Aorta (tissue), 5 donors: ENCODE results near the gene ECT2L. TPM values are rescaled to one million over a fixed set of nuclear protein-coding genes. Genes with fewer than 3 reads are reported as not detected.
"Not testable (repeated sequence)": the region's sequence is repeated elsewhere in the genome, so short reads cannot be mapped to it uniquely, and the experiment has no call there.

ENCODE experiments used
- ATAC-seq: fragments of 200-7000 bp; cut with Tn5 transposase; one replicate; pipeline ENCODE4 v1.9.1; 2022; ENCODE audit warnings: moderate library complexity; ENCODE audit not compliant: low FRiP score
- DNase-seq, 2 donors: peaks; one replicate each; pipeline ENCODE4 v3.0.0-alpha.2; 2020
- H3K27ac ChIP-seq, 2 donors: one replicate each; pipeline ENCODE4 v1.5.1; 2013; ENCODE audit warnings: low read length in 2 of 2, mild to moderate bottlenecking in 2 of 2, moderate library complexity in 2 of 2, control low read depth in 1 of 2, inconsistent platforms in 1 of 2, low read depth in 1 of 2
- H3K27me3 ChIP-seq, 2 donors: one replicate each; pipeline ENCODE4 v1.6.1; 2013; ENCODE audit warnings: control low read depth in 1 of 2, low read length in 1 of 2, mild to moderate bottlenecking in 1 of 2, moderate library complexity in 1 of 2; ENCODE audit not compliant: insufficient read depth in 2 of 2, control insufficient read depth in 1 of 2
- H3K36me3 ChIP-seq, 2 donors: one replicate each; pipeline ENCODE4 v1.6.1; 2013; ENCODE audit warnings: control low read depth in 1 of 2, low read length in 1 of 2, mild to moderate bottlenecking in 1 of 2; ENCODE audit not compliant: insufficient read depth in 2 of 2, control insufficient read depth in 1 of 2
- H3K4me1 ChIP-seq, 2 donors: one replicate each; pipeline ENCODE4 v1.6.1; 2013; ENCODE audit warnings: low read length in 2 of 2, control low read depth in 1 of 2, mild to moderate bottlenecking in 1 of 2, moderate library complexity in 1 of 2; ENCODE audit not compliant: insufficient read depth in 2 of 2, control insufficient read depth in 1 of 2
- H3K4me3 ChIP-seq, 2 donors: one replicate each; pipeline ENCODE4 v1.5.1; 2013; ENCODE audit warnings: low read length in 2 of 2, control low read depth in 1 of 2, mild to moderate bottlenecking in 1 of 2
- H3K9me3 ChIP-seq: one replicate; pipeline ENCODE4 v1.6.1; 2013; ENCODE audit warnings: mild to moderate bottlenecking, low read length; ENCODE audit not compliant: control insufficient read depth
- WGBS, 2 donors: extraction: QIAGEN DNeasy Blood & Tissue Kit; methylation state at CpG; one replicate each; pipeline ENCODE4 v1.1.7; 2013; 5-methylcytosine and 5-hydroxymethylcytosine counted together
- intact Hi-C, 2 donors: fragments of 100-400 bp; cut with DNase I; formaldehyde crosslinking; loops; one replicate each; pipeline versions ENCODE4 v1.14.2 to v1.15.0; 2022
- polyA plus RNA-seq, 2 donors: library from polyadenylated mRNA; stranded (reverse); fragments of 200-250 nt; gene quantifications; one replicate each; pipeline ENCODE4 v1.2.3, GENCODE V29; 2013
- total RNA-seq, 2 donors: library from RNA; stranded (reverse); fragmentation: NEBNext Ultra II Directional; extraction: Animal tissue kit (Norgen Biotek cat#: 25700); gene quantifications; one replicate each; pipeline ENCODE4 v1.2.1, GENCODE V29; 2021
- donor health status: healthy with polysubstance abuse.
- donor health status: Bipolar disorder and iron deficiency.
- donor health status: DM: no; HTN: no; CAD: no.
- donor health status: DM: no; HTN: no; CAD: no.
- donor health status: DM: yes; HTN: yes; CAD: no.

ECT2L gene
- total and polyA plus RNA-seq, 4 donors, result 0.19 to 2.7 (median 0.30) TPM; not detected in 1

DNA sequence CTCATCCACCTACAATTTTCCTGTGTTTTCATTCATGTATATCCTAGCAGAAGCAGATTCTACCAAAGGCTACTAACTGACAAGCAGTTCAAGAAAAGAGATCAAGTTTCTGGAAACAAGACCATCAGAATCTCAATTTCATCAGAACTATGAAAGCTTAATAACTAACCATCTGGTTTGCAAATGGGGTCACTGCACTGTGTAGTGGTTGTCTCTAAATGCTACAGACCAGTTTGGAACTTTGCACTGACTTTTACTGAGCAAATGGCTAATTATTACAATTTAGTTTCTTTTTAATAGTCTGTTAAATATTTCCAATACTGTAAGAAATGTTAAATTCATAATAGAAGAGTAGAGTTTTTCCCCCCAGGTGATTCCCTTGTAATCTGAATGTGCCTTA lies 127.7 kb downstream of the ECT2L start:
- intact Hi-C loops, result no loop called here
- H3K4me1 ChIP-seq, result no peaks in the 10 kb centered on the region

DNA sequence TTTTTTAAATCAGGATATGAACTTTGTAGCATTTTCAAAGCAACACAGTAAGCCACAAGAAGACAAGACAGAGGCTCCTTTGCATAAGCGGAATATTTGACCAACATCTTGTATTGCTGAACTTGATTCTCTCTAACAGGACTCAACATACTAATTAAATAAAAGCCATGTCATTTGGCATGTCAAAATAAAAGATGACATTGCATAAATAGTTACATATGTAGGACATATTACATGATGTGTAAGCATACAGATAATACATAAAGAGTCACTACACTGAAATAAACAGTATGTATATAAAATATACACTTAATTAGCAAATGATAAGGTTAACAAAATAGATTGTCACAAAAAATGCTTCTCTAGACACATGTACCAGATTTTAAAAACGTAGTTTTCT lies 129.9 kb downstream of the ECT2L start:
- no peak for DNase-seq
- Histone ChIP-seq H3K9me3 (no peaks in the 10 kb centered on the region), H3K4me3 (no peak overlapping the region), H3K27me3 (no peaks in the 10 kb centered on the region), H3K4me1 (no peaks in the 10 kb centered on the region), H3K36me3 (peaks cover 0 to 2% of the 10 kb centered on the region in 2 donors), H3K27ac (no peak overlapping the region)
- WGBS, 2 donors, result 87 to 91% methylated on average over 2 of the region's 2 CpGs
- no peak for ATAC-seq
- intact Hi-C loops, result no loop called here

More for the DNA sequence above, 127.7 kb downstream of the ECT2L start:
- Histone ChIP-seq H3K27me3 (no peaks in the 10 kb centered on the region), H3K36me3 (peaks cover 0 to 6% of the 10 kb centered on the region in 2 donors), H3K4me3 (no peak overlapping the region), H3K27ac (no peak overlapping the region), H3K9me3 (no peaks in the 10 kb centered on the region)
- ATAC-seq (no peak), DNase-seq (no peak)

DNA sequence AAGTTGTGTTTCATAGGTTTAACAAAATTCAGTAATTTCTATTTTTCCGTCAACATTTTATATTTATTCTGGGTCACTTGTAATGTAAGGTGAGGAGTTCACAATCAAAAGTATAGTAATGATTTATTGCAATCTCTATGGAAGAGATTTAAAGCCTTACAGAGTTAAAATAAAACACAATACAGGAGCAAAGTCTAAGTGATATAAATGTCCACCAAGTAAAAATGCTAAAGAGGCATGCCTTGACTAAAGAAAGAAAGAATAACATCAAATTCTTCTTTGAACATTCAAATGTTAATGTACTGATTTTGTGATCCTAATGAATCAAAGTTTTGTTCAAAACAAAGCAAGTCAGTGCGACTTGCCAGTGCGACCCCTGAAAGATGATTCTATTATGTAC lies 130.7 kb downstream of the ECT2L start:
- Histone ChIP-seq H3K9me3 (no peaks in the 10 kb centered on the region), H3K4me3 (no peak overlapping the region), H3K36me3 (peaks cover 0 to 2% of the 10 kb centered on the region in 2 donors), H3K27me3 (no peaks in the 10 kb centered on the region), H3K27ac (no peak overlapping the region), H3K4me1 (no peaks in the 10 kb centered on the region)
- ATAC-seq (no peak), DNase-seq (no peak)
- 90 to 91% methylated on average over 3 of the region's 3 CpGs for WGBS, 2 donors
- intact Hi-C loops, result no loop called here

DNA sequence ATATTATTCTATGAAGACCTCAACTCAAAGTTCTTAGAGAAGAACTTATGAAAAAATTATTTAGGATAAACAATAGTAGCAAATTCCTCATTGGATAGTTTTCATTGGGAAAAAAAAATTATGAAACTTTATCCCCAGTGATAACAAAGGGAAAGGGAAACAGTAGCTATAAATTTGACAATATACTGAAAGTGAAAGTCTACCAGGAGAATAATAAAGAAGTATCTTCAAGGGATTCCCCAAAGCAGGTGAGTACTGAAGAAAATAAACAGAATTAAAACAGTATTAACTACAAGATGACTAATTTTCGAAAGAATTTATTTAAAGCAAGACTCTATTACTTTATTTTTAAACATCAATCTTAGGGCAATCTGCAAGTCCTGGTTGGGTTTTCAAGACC lies 135.8 kb downstream of the ECT2L start:
- ATAC-seq, result no peak
- Histone ChIP-seq H3K27me3 (no peaks in the 10 kb centered on the region), H3K27ac (no peak overlapping the region), H3K4me3 (no peak overlapping the region), H3K36me3 (no peaks in the 10 kb centered on the region), H3K9me3 (no peaks in the 10 kb centered on the region), H3K4me1 (no peaks in the 10 kb centered on the region)
- intact Hi-C loops, result no loop called here
- 92 to 97% methylated on average over 1 of the region's 1 CpG for WGBS, 2 donors
- no peak for DNase-seq

DNA sequence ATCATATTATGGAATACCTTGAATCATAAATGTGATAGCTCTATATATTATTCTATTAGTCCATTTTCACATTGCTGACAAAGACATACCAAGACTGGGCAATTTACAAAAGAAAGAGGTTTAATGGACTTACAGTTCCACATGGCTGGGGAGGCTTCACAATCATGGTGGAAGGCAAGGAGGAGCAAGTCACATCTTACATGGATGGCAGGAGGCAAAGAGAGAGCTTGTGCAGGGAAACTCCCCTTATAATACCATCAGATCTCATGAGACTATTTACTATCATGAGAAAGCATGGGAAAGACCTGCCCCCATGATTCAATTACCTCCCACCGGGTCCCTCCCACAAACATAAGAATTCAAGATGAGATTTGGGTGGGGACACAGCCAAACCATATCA lies 141.0 kb downstream of the ECT2L start:
- DNase-seq, H3K9me3 ChIP-seq, ATAC-seq, H3K27ac ChIP-seq, H3K36me3 ChIP-seq, H3K4me1 ChIP-seq, intact Hi-C loops, H3K4me3 ChIP-seq, H3K27me3 ChIP-seq: not testable (repeated sequence)
- WGBS, 2 donors, result 94 to 96% methylated on average over 1 of the region's 1 CpG

DNA sequence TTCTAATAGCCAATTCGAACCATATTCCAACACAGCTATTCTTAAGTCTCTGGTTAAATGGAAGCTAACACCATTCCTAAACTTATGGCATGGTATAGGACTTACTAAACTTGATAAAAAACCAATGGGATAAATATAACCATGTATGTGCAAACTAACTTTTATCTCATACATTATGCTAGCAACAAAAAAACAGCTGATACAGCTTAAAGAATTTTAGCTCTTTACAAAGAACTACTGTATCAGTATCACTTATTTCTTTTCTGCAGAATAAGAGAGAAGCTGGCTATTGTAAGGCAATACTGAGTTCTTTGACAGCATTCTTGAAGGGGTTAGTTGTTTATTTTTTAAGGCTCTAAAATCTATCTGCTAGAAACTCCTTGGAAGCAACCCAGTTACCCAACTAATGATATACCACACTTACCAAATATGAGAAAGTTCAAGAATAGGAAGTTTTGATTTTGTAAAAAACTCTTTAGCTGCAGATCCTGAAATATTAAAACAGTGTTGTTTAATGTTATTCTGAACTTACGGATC lies 147.3 kb downstream of the ECT2L start:
- H3K4me1 ChIP-seq, result no peaks in the 10 kb centered on the region
- intact Hi-C loops, result no loop called here
- DNase-seq (no peak), ATAC-seq (no peak)
- H3K36me3 ChIP-seq, result no peaks in the 10 kb centered on the region
- H3K27ac ChIP-seq, result no peak overlapping the region
- H3K27me3 ChIP-seq, result no peaks in the 10 kb centered on the region
- no peaks in the 10 kb centered on the region for H3K9me3 ChIP-seq
- H3K4me3 ChIP-seq, result no peak overlapping the region
- 97 to 98% methylated on average over 2 of the region's 2 CpGs for WGBS, 2 donors

DNA sequence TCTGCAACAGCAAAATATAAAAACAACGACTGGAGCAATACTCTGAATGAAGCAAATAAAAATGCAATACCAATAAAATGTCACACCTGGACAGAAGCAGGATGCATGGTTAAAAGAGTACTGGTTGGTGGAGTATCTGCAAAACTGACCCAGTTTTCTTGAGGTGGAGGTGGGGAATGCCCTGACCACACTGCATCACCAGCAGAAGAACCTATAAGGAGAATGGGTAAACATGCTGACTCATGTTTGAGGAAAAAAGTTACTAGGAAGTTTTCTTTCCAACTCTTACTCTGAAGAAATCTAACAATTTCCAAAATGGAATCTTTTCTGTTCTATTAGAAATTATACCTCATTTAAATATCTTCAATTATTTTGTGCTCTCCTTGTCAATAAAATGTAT lies 148.5 kb downstream of the ECT2L start:
- Histone ChIP-seq H3K27me3 (no peaks in the 10 kb centered on the region), H3K36me3 (no peaks in the 10 kb centered on the region), H3K4me3 (no peak overlapping the region), H3K4me1 (peaks cover 0 to 3% of the 10 kb centered on the region in 2 donors), H3K27ac (no peak overlapping the region), H3K9me3 (no peaks in the 10 kb centered on the region)
- WGBS, 2 donors, result 70 to 81% methylated on average over 1 of the region's 1 CpG
- intact Hi-C loops, result no loop called here
- ATAC-seq (no peak), DNase-seq (no peak)

DNA sequence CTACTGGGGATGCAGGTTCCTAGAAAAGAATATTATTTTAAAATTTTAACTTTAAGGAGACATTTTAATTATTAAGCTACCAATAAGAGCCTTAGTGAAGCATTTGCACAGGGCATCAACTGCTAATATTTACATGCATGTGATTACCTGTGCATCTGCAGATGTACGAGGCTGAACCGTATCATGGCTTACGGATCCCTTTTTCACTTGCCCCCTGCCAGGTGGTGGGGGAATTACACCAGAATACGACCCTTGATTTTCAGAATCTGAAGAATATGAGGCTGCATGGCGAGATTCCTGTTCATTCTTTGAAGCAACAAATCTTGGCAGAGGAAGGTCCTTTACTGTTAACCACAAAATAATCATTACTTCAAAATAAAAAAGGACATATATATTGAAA lies 149.5 kb downstream of the ECT2L start:
- Histone ChIP-seq H3K4me1 (peaks cover 0 to 3% of the 10 kb centered on the region in 2 donors), H3K4me3 (no peak overlapping the region), H3K36me3 (no peaks in the 10 kb centered on the region), H3K9me3 (no peaks in the 10 kb centered on the region), H3K27ac (no peak overlapping the region), H3K27me3 (no peaks in the 10 kb centered on the region)
- ATAC-seq (no peak), DNase-seq (no peak)
- intact Hi-C loops, result no loop called here
- WGBS, 2 donors, result 94 to 95% methylated on average over 5 of the region's 5 CpGs

DNA sequence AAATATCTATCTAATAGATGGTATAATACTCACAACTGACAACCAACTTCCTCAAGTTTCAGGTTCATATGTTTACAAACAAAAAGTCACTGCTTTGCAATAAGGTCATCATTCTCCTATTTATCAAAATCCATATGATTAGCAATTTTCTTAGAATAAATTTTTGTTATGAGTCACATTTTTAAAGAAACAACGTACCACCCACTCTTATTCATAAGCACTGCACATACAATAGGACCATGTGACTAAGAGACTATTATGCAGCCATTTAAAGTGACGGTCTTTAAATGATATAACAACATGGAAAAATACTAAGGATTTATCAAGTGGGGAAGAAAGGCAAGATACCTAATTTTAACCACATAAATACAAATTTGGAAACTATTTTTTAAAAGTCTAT lies 152.1 kb downstream of the ECT2L start:
- WGBS, 2 donors, result 11 to 32% methylated on average over 2 of the region's 2 CpGs
- no peak overlapping the region for H3K27ac ChIP-seq
- DNase-seq, result no peak
- H3K4me1 ChIP-seq, result peaks cover 0 to 3% of the 10 kb centered on the region in 2 donors
- H3K9me3 ChIP-seq, result no peaks in the 10 kb centered on the region
- H3K36me3 ChIP-seq, result no peaks in the 10 kb centered on the region
- no peaks in the 10 kb centered on the region for H3K27me3 ChIP-seq
- no peak for ATAC-seq
- no peak overlapping the region for H3K4me3 ChIP-seq
- intact Hi-C loops, result no loop called here
